Measurements from ENCODE around the gene CD200.

DNA sequence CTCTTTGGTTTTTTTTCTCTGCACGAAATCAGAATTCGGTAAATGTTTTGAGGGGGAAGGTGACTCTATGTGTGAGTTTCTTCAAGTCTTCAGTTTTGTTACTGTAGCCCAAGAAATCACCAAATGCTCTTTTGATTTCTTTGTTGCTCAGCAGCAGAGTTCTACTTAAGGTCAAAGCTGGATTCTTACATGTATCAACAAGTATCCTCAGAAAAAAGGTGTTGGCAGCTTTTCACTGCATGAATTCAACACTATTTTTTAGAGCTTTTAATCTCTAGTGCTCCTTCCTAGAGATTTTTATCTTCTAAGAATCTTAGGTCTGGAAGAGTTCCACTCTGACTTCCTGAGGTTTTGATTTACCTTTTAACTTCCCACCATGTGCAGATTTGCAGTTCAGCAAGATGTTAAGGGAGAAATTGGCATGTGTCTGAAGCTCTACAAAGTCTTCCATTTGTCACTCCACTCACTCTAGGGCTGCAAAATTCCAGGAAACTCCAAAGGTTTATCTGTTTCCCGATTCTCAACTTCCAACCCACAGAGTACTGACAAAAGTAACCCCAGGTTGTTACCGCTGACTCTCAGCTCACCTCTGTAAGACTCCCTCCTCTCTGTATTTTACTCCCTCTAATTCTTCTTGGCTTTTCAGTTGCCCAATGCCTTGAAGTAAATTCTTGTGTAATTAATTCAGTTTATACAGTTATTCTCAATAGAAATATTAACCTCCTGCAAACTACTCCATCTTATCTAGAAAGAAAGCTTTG is 13.3 kb upstream of the CD200 start:
- TF ChIP-seq, protein P1, sequence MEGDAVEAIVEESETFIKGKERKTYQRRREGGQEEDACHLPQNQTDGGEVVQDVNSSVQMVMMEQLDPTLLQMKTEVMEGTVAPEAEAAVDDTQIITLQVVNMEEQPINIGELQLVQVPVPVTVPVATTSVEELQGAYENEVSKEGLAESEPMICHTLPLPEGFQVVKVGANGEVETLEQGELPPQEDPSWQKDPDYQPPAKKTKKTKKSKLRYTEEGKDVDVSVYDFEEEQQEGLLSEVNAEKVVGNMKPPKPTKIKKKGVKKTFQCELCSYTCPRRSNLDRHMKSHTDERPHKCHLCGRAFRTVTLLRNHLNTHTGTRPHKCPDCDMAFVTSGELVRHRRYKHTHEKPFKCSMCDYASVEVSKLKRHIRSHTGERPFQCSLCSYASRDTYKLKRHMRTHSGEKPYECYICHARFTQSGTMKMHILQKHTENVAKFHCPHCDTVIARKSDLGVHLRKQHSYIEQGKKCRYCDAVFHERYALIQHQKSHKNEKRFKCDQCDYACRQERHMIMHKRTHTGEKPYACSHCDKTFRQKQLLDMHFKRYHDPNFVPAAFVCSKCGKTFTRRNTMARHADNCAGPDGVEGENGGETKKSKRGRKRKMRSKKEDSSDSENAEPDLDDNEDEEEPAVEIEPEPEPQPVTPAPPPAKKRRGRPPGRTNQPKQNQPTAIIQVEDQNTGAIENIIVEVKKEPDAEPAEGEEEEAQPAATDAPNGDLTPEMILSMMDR (conservative IDR thresholded peaks at IDR 0.05; ENCODE audit: low read depth, low read length) = no peak
- TF ChIP-seq EZH2 (IDR thresholded peaks at IDR 0.05; ENCODE audit: borderline replicate concordance, low read depth, low read length, poor library complexity, severe bottlenecking) = no peak
